Kidney (tissue), 14 donors: ENCODE results near the gene CFAP65. TPM values are rescaled to one million over a fixed set of nuclear protein-coding genes. Genes with fewer than 3 reads are reported as not detected.

ENCODE experiments used
- DNase-seq, 5 donors: peaks; one replicate each; pipeline ENCODE4 v3.0.0-alpha.2; 2013 to 2020
- FAIRE-seq: peaks from 2 replicates; lab custom pipeline; 2012; peaks lifted over from hg19 to GRCh38; lab: Jason Lieb, UNC
- H3K27ac ChIP-seq, 2 donors: one replicate each; pipeline ENCODE4 v1.7.0; 2013; ENCODE audit warnings: low read depth in 2 of 2, low read length in 2 of 2, inconsistent platforms in 1 of 2
- H3K27me3 ChIP-seq: one replicate; pipeline ENCODE4 v1.7.1; 2013; ENCODE audit warnings: low read length, inconsistent platforms; ENCODE audit not compliant: control insufficient read depth, insufficient read depth
- H3K36me3 ChIP-seq, 3 donors: one replicate each; pipeline versions ENCODE4 v1.7.0 to v1.7.1; 2013; ENCODE audit warnings: low read length in 3 of 3, control low read depth in 1 of 3, inconsistent platforms in 1 of 3; ENCODE audit not compliant: insufficient read depth in 3 of 3, control insufficient read depth in 2 of 3
- H3K4me1 ChIP-seq, 3 donors: one replicate each; pipeline versions ENCODE4 v1.7.0 to v1.7.1; 2013; ENCODE audit warnings: low read length in 3 of 3, inconsistent platforms in 1 of 3, low read depth in 1 of 3; ENCODE audit not compliant: control insufficient read depth in 2 of 3, insufficient read depth in 2 of 3
- H3K4me3 ChIP-seq, 3 donors: one replicate each; pipeline versions ENCODE4 v1.7.0 to v1.8.1; 2013; ENCODE audit warnings: low read length in 3 of 3, control low read depth in 1 of 3, inconsistent platforms in 1 of 3
- H3K9ac ChIP-seq, 3 donors: one replicate each; pipeline versions ENCODE4 v1.7.0 to v1.7.1; 2013; ENCODE audit warnings: low read length in 3 of 3, control low read depth in 1 of 3, inconsistent platforms in 1 of 3
- H3K9me3 ChIP-seq, 3 donors: one replicate each; pipeline versions ENCODE4 v1.7.0 to v1.7.1; 2013; ENCODE audit warnings: low read length in 3 of 3, control low read depth in 1 of 3, inconsistent platforms in 1 of 3; ENCODE audit not compliant: control insufficient read depth in 2 of 3, insufficient read depth in 1 of 3
- intact Hi-C: fragments of 100-400 bp; cut with DNase I; formaldehyde crosslinking; loops from one replicate; pipeline ENCODE4 v1.11.1; 2022
- polyA plus RNA-seq: library from polyadenylated mRNA; stranded (reverse); fragments of 350-450 nt; fragmentation: Illumina TruSeq; extraction: RNeasy Lipid Tissue Mini Kit (QIAGEN cat#74804); gene quantifications from one replicate; pipeline ENCODE4 v1.2.3, GENCODE V29; 2014; ENCODE audit warnings: low read depth, low replicate concordance; ENCODE audit not compliant: insufficient read depth
- total RNA-seq: library from RNA; stranded (reverse); fragmentation: NEBNext Ultra II Directional; extraction: Animal tissue kit (Norgen Biotek cat#: 25700); gene quantifications from one replicate; pipeline ENCODE4 v1.2.1, GENCODE V29; 2021
- TF ChIP-seq, protein P1 (sequence below): IDR thresholded peaks from 3 replicates; pipeline ENCODE4 v1.5.1; 2012; ENCODE audit warnings: mild to moderate bottlenecking, moderate library complexity, borderline replicate concordance; ENCODE audit not compliant: insufficient read depth; ENCODE audit errors: extremely low read depth
- donor health status: control.
- donor health status: control.
- donor health status: control.
- donor health status: control.
- donor health status: control.
- donor health status: DM: yes; HTN: yes; CAD: no.
- donor health status: Normal renal cell carcinoma (clear cell type).

CFAP65 gene
- total and polyA plus RNA-seq, 2 donors from 2014 or later, result 0.73 to 2.0 TPM

DNA sequence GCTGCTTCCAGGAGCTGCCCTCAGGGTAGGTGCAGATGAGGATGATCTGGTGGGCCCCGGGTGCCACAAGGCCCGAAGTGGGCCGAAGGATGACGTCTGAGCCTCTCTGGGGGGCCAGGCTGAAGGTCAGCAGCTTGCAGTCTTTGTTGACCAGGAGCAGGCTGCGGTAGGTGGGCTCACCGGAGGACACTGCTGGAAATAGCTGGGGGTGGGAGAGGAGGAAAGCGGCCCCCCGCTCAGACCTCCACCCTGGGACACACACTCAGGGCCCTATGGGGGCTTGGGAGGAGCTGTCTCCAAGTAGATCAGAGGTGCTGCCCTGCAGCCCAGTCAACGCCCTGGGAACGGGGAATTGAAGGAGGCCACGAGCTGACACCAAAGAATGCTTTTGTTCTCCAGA, 17.3 kb downstream of the CFAP65 start:
- intact Hi-C loops, result no loop called here
- Histone ChIP-seq H3K4me3 (no peak overlapping the region), H3K27ac (no peak overlapping the region), H3K9ac (no peak overlapping the region), H3K4me1 (no peaks in the 10 kb centered on the region), H3K27me3 (no peaks in the 10 kb centered on the region), H3K9me3 (no peaks in the 10 kb centered on the region), H3K36me3 (no peaks in the 10 kb centered on the region)
- FAIRE-seq (no peak), DNase-seq (peak in 1 of 5 donors; percentile 48)
- TF ChIP-seq, protein P1, sequence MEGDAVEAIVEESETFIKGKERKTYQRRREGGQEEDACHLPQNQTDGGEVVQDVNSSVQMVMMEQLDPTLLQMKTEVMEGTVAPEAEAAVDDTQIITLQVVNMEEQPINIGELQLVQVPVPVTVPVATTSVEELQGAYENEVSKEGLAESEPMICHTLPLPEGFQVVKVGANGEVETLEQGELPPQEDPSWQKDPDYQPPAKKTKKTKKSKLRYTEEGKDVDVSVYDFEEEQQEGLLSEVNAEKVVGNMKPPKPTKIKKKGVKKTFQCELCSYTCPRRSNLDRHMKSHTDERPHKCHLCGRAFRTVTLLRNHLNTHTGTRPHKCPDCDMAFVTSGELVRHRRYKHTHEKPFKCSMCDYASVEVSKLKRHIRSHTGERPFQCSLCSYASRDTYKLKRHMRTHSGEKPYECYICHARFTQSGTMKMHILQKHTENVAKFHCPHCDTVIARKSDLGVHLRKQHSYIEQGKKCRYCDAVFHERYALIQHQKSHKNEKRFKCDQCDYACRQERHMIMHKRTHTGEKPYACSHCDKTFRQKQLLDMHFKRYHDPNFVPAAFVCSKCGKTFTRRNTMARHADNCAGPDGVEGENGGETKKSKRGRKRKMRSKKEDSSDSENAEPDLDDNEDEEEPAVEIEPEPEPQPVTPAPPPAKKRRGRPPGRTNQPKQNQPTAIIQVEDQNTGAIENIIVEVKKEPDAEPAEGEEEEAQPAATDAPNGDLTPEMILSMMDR, result no peak

DNA sequence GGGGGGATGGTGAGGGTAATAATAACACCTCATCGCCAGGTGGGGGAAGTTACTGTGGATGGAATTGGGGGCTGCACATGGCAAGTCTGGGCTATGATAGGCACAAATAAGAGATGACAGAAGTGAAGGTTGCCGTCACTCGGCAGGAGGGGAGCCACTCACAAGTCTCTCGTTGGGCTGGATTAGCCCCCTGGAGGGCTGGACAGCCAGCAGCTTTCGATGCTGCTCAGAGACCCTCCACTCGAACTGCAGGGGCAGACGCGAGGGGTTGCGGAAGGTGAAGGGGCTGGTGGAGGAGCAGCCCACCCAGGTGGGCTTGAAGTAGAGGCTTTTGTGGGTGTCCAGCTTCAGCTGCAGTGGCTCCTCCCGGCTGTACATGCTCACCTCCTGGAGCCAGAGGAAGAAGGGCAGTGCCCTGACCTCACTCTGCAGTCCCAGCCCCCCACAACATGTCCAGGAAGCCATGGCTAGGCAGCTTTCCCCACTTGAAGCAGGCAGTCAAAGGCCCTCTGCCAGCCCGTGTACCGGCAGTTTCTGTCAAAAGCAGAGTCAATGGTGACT, 18.2 kb downstream of the CFAP65 start:
- TF ChIP-seq, protein P1, result no peak
- Histone ChIP-seq H3K4me1 (no peaks in the 10 kb centered on the region), H3K36me3 (no peaks in the 10 kb centered on the region), H3K27ac (no peak overlapping the region), H3K9ac (no peak overlapping the region), H3K27me3 (no peaks in the 10 kb centered on the region), H3K4me3 (no peak overlapping the region), H3K9me3 (no peaks in the 10 kb centered on the region)
- DNase-seq, result peak in 1 of 5 donors; percentile 63
- intact Hi-C loops, result no loop called here
- no peak for FAIRE-seq

DNA sequence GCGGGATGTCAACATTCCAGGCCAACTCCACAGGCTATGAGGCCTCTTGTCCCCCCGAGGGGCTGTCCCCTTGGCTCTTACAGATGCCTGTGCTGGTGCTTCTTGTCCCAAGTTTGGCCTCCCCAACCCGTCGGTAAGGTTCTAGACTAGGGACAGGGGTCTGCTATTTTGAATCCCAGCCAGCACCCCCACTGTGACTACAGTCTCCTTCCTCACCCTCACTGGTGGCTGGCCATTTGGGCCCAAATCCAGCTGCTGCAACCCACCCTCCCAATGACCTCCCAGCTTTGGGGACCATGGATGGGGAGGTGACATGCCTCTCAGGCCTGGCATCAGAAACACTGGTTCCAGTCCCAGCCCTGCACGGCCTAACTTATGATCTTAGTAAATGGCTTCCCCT, 18.7 kb downstream of the CFAP65 start:
- TF ChIP-seq, protein P1, result no peak
- DNase-seq, result peak in 1 of 5 donors; percentile 45
- no peak for FAIRE-seq
- Histone ChIP-seq H3K4me1 (no peaks in the 10 kb centered on the region), H3K36me3 (no peaks in the 10 kb centered on the region), H3K9ac (no peak overlapping the region), H3K9me3 (no peaks in the 10 kb centered on the region), H3K27me3 (no peaks in the 10 kb centered on the region), H3K27ac (no peak overlapping the region), H3K4me3 (no peak overlapping the region)
- intact Hi-C loops, result no loop called here

DNA sequence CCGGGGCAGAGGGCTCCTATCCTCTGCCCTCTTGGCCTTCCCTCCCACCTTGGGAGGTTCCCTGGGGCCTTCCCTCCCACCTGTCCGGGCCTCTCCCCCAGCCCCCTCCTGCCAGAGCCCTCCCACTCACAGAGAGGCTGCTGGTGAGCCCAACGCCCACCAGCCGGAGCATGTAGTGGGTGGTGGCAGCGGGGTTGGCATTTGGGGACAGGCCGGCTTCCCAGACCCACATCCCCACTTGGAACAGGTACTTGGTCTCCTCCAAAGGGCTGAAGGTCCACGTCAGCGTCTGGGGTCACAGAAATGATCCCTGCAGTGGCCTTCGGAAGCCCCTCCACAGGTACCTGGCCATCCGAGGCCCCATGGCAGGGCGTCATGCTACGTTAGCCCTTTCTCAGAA, 19.3 kb downstream of the CFAP65 start:
- H3K27me3 ChIP-seq, result no peaks in the 10 kb centered on the region
- FAIRE-seq (no peak), DNase-seq (peak in 1 of 5 donors; percentile 65)
- no peak overlapping the region for H3K27ac ChIP-seq
- no peak overlapping the region for H3K9ac ChIP-seq
- no peaks in the 10 kb centered on the region for H3K9me3 ChIP-seq
- intact Hi-C loops, result no loop called here
- TF ChIP-seq, protein P1, result no peak
- no peaks in the 10 kb centered on the region for H3K4me1 ChIP-seq
- H3K36me3 ChIP-seq, result no peaks in the 10 kb centered on the region
- no peak overlapping the region for H3K4me3 ChIP-seq
